Activated T-cell treated with anti-CD3 and anti-CD28 coated beads for 24 hours (primary cell): ENCODE results near the gene RPL28.

Experiments used
- DNase-seq: peaks from one replicate; pipeline ENCODE4 v3.0.0-alpha.2; 2020; ENCODE audit warnings: low read depth

The RPL28 gene

DNA sequence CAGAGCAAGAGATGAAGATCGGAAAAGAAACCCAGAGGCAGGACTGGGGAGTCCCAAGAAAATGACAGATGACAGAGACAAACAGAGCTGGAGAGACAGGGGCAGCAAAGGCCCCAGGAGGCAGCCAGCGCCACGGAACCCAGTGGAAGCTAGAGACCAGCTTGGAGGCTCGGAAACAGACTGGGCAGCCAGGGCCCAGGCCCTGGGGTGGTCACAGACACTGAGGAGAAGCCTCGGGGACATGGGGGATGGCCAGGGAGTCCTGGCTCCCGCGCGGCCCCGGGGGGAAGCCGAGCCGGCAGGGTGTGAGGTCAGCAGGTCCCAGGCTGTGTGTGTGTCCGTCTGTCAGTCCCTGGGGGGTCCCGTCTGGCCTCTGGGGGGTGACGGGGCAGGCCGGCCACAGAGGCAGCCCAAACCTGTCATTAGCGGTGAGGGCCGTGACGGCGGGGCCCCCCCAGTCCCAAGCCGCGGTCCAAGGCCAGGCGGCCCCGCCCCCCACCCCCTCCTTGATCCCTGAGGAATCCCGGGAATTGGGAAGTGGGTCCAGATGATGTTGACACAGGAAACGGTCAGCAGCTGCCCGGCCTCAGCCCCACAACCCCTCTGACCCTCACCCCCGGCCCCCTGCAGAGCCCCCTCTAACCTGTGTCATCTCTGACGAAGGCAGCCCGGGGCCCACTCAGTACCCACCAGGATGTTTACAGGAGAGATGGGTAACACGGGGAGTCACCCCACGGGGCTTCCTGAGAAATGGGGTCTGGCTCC, 11.6 kb upstream of the RPL28 start:
- no peak for DNase-seq

DNA sequence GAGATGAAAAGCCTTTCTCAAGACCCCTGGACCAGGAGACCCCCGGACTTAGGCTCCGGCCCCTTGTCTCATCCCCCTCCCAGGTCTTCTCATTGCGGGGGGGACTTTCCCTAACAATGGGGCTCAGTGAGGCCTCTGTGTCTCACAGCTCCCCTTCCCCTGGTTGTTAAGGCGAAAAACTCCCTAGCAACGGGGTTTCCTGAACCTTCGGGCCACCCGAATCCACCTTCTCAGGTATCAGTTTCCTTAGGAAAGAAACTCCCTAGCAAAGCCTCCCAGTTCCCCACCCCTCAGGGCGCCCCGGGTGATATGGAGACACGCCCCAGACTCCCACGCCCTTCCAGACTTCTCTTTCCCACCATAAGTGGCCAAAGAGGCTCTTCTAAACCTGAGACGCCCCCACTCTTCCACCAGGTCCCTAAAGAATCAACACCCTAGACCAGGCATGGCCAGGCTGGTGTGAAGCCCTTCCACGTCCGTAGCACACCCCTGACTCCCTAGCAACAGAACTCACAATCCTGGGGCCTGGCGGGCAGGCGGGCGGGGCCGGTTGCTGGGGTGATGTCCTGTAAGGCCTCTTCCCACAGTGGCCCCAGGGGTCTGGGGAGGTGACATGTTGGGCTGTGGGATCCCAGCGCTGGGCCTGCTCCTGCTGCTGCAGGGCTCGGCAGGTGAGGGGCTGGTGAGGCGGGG, 9.3 kb upstream of the RPL28 start, which contains the start of gene TMEM190:
TMEM190 (plus strand) TSS at position 586 of the 693 bp plus-strand sequence; CDS start at position 614, 28 bp downstream.
- no peak for DNase-seq

DNA sequence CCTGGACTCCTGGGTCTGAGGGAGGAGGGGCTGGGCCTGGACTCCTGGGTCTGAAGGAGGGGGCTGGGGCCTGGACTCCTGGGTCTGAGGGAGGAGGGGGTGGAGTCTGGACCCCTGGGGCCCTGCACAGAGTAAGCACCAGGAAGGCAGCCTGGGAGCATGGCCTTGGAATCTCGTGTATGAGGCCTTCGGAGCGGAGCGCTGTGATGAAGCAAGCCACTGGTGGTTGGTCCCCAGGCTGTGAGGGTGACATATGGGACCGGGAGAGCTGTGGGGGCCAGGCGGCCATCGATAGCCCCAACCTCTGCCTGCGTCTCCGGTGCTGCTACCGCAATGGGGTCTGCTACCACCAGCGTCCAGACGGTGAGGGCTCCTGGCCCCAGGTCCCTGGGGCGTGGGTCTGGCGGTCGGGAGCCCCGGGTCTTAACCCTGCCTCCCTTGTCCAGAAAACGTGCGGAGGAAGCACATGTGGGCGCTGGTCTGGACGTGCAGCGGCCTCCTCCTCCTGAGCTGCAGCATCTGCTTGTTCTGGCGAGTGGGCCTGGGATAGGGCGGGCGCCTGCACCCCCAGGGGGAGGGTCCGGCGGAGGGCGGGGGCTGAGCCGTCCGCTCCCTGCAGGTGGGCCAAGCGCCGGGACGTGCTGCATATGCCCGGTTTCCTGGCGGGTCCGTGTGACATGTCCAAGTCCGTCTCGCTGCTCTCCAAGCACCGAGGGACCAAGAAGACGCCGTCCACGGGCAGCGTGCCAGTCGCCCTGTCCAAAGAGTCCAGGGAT, 8.2 kb upstream of the RPL28 start:
- DNase-seq, result no peak

- no peak for DNase-seq
Measured at GRCh38 chr19:55379174-55379573, 6.6 kb upstream of the RPL28 start.

DNA sequence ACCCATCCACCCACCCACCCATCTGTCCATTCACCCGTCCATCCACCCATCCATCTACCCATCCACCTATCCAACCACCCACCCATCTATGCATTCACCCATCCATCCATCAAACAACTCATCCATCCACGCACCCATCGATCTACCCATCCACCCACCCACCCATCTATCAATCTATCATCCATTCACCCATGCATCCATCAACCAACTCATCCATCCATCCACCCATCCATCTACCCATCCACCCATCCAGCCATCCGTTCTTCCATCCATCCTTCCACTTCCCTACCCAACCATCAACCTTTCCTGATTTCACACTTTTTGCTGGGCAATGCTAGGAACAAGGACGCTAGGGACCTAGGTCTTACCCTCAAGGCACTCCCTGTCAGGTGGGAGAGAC, 3.7 kb upstream of the RPL28 start:
- DNase-seq, result no peak

GRCh38 chr19:55382522-55383054, 3.1 kb upstream of the RPL28 start:
- no peak for DNase-seq

DNA sequence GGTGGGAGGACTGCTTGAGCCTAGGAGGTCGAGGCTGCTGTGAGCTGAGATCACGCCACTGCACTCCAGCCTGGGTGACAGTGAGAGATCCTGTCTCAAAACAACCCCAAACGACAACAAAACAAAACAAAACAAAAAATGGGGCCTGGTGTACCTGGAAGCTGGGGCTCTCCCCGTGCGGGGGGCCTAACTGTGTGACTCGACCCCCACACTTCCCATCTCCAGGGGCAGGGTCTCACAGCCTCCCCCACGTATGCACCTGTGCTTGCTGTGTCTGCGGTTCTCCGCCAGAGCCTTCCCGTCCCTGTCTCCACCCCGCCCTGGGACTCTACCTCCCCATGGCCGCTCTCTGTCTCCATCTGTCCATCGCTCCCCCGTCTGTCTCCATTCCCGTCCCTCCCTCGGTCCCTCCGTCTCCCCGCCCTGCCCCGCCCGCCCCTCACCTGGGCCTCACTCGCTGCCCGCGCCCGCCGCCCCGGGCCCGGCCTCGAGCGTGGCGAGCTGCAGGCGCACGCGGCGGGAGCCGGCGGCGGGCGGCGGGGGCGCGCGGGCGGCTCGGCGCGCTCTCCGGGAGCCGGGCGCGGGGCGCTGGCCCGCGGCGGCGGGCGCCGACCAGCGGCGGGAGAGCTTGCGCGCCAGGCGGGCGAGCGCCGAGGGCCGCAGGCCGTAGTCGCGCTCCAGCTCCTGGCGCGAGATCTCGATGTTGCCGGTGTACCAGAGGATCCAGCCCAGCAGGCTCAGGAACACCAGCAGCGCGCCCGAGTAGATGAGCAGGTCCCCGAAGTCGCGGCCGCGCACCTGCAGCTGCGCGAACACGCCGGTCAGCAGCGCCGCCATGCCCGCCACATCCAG, 2.2 kb upstream of the RPL28 start:
- peak; percentile 29 for DNase-seq

- no peak for DNase-seq
Measured at GRCh38 chr19:55384131-55384919, 1.4 kb upstream of the RPL28 start, which contains the start of gene TMEM238. TMEM238 (minus strand) TSS chr19:55384292; CDS start chr19:55384259, 33 bp downstream.

DNA sequence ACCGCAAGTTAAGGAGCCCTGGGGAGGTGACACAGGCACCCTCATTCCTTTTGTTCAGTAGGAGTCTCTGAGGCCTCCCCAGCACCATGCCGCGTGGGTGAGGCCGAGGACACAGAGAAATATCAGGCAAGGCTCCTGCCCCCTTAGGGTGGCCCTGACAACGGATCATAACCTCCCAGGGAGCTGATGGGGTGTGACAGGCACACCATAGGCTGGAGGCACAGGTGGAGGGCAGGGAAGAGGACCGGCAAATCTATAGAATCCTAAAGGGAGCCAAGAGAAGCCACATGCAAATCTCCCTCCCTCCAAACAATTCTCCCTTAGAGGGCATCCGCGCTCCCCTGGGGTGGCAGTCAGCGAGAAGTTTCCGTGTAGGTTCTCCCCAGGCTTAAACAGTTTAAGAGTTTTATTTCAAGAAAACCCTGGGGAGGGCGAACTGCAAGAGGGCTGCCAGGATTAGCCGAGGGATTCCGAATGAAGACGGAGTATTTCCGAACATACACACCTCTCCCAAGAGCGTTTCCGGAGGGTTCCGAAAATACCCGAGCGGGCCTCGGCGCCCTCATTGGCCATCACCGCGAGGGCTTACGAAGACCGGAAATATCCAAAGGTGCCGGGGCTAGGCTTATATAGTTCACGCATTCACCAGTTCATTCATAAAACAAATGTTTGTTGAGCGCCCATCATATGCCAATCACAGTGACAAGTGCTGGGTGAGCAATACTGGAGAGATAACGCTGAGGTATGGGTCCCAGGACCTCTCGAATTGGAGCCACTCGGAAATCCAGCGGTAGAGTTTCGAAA, 610 bp upstream of the RPL28 start:
- peak; percentile 92 for DNase-seq

GRCh38 chr19:55386493-55386971, 800 bp downstream of the RPL28 start:
- no peak for DNase-seq

- no peak for DNase-seq
Measured at GRCh38 chr19:55387736-55388497, 2.2 kb downstream of the RPL28 start.

DNA sequence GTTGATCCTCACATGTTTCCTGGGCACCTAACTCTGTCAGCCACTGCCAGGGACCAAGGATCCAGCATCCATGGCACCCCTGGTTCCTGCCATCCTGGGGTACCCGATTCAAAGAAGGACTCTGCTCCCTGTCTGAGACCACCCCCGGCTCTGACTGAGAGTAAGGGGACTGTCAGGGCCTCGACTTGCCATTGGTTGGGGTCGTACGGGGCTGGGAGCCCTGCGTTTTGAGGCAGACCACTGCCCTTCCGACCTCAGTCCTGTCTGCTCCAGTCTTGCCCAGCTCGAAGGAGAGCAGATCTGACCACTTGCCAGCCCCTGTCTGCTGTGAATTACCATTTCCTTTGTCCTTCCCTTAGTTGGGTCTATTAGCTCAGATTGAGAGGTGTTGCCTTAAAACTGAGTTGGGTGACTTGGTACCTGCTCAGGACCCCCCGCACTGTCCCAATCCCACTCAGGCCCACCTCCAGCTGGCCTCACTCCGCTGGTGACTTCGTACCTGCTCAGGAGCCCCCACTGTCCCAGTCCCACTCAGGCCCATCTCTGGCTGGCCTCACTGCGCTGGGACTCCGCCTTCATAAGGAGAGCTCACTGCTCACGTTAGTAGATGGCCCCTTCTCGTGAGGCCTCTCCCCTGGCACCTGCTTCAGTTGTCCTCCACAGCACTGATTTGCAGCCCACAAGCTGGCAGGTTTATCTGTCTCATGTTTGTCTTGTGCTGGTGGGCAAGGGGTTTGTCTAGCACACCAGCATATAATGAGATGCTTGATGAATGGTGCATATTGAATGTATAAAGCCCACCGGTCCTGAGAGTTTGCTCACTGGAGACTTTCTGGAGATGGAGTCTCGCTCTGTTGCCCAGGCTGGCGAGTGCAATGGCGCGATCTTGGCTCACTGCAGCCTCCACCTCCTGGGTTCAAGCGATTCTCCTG, 3.9 kb downstream of the RPL28 start:
- DNase-seq, result no peak

DNA sequence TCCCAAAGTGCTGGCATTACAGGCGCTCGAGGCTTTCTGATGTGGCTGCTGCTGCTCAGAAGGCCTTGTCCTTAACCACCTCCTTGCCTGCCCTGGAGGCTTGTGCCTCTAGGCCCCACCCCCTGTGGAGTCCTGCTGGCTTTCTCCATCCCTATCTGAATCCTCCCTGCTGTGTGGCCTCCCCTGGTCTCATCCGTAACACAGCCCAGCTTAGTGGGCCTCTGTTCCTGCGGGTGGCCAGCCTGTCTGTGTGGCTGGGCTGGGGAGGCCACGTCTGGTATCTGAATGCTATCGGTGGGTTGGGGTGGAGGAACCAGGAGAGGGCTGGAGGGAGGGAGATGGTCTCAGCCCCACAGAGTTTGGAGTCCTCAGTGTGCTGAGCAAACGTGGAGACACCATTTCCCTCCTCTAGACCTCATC, 4.7 kb downstream of the RPL28 start:
- DNase-seq, result no peak

DNA sequence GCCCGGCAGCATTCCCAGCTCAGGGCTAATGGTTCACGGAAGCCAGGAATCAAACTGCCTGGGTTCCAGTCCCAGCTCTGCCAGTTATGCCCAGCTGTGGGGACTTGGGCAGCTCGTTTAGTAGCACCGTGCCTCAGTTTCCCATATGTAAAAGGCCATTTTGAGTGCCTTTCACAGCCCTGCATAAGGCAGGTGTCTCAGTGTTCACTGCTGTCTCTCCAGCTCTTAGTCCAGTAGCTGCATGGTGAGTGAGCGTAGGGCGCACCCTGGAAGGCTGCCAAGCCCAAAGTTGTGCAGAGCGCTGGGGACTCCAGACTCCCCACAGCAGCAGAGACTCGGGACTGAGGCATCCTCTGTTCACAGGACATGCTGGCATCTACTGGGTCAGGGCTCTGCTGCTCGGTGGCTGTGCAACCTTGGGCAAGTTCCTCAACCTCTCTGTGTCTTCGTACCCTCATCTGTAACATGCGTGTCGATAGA, 5.5 kb downstream of the RPL28 start:
- no peak for DNase-seq

DNA sequence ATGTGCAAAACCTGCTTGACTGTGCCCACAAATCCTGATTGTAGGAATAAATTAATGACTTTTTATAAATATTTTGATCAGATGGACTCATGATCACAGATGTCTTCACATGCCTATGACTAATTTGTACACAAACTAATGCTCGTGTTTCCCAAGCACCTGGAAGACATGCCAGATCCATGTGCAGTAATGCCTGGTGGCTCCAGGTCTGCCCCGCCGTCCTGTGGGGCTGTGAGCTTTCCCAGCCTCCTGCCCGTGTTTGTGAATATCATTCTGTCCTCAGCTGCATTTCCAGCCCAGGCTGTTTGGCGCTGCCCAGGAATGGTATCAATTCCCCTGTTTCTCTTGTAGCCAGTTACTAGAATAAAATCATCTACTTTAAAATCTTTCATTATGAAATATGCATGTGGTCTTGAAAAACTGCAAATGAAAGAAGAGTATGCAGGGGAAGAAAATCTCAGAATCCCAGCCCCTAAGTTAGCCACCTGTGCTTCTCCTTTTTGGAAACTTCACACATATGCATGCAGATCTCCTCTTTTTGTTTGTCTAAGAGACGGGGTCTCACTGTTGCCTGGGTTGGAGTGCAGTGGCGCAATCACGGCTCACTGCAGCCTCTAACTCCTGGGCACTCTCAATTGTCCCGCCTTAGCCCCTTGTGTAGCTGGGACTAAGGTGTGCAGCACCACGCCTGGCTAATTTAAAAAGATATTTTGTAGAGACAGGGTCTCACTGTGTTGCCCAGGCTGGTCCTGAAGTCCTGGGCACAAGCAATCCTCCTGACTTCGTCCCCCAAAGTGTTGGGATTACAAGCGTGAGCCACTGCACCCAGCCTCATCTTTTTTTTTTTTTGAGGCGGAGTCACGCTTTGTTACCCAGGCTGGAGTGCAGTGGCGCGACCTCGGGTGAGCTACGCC, 6.2 kb downstream of the RPL28 start:
- DNase-seq, result no peak
